A673 (cell line): Measurements from ENCODE around the gene RGS4. TPM values are rescaled to one million over a fixed set of nuclear protein-coding genes. Genes with fewer than 3 reads are reported as not detected.

ENCODE experiments used
- Bru-seq: library from RNA; stranded (reverse); fragments of 400-500 nt; gene quantifications from one replicate; lab custom pipeline; 2021; lab: Mats Ljungman, UMichigan
- BruChase-seq, 2 experiments: library from RNA; stranded (reverse); fragments of 400-500 nt; gene quantifications; one replicate each; lab custom pipeline; 2021; lab: Mats Ljungman, UMichigan
- BruUV-seq: library from RNA; stranded (reverse); fragments of 400-500 nt; replicated peaks from 2 replicates; lab custom pipeline; 2021; lab: Mats Ljungman, UMichigan
- CTCF ChIA-PET: fragments of 300-600 bp; sonication (Branson Sonifier 250); formaldehyde crosslinking; loops from one replicate; lab custom pipeline; 2022; ENCODE audit warnings: antibody characterized with exemption; lab: Charles Lee
- POLR2A ChIA-PET: fragments of 300-600 bp; sonication (Branson Sonifier 250); formaldehyde crosslinking; loops from one replicate; lab custom pipeline; 2022; ENCODE audit warnings: antibody characterized with exemption; ENCODE audit not compliant: low non-redundant PET; lab: Charles Lee
- DNase-seq: peaks from one replicate; pipeline ENCODE4 v3.0.0-alpha.2; 2015; ENCODE audit warnings: low spot score
- H3K27ac ChIP-seq: fragments of 200-600 bp; sonication (generic); 2 replicates; pipeline ENCODE4 v1.5.1; 2016; ENCODE audit warnings: mixed run types, low read depth, mild to moderate bottlenecking, mixed read lengths, antibody characterized with exemption, low read length; ENCODE audit not compliant: poor library complexity, severe bottlenecking
- H3K27me3 ChIP-seq: fragments of 200-600 bp; sonication (generic); replicated peaks from 2 replicates; pipeline ENCODE4 v1.6.1; 2017; ENCODE audit warnings: mixed run types, low read depth, mild to moderate bottlenecking, mixed read lengths, antibody characterized with exemption, low read length; ENCODE audit not compliant: insufficient read depth, poor library complexity
- H3K36me3 ChIP-seq: fragments of 200-600 bp; sonication (generic); 2 replicates; pipeline ENCODE4 v1.6.1; 2016; ENCODE audit warnings: mixed run types, mild to moderate bottlenecking, mixed read lengths, antibody characterized with exemption, low read length; ENCODE audit not compliant: insufficient read depth, poor library complexity, severe bottlenecking
- H3K4me1 ChIP-seq: fragments of 200-600 bp; sonication (generic); 2 replicates; pipeline ENCODE4 v1.6.1; 2017; ENCODE audit warnings: mixed run types, mild to moderate bottlenecking, mixed read lengths, antibody characterized with exemption, low read length; ENCODE audit not compliant: insufficient read depth, poor library complexity, severe bottlenecking
- H3K4me3 ChIP-seq: fragments of 200-600 bp; sonication (generic); 2 replicates; pipeline ENCODE4 v1.5.1; 2016; ENCODE audit warnings: low read depth, mixed run types, mild to moderate bottlenecking, mixed read lengths, low read length; ENCODE audit not compliant: poor library complexity, severe bottlenecking
- H3K9me3 ChIP-seq: fragments of 200-600 bp; sonication (generic); 2 replicates; pipeline ENCODE4 v1.6.1; 2016; ENCODE audit warnings: mixed run types, low read depth, mild to moderate bottlenecking, mixed read lengths, antibody characterized with exemption, low read length; ENCODE audit not compliant: poor library complexity, severe bottlenecking
- EZH2 ChIP-seq: fragments of 200-600 bp; sonication (generic); IDR thresholded peaks from 2 replicates; pipeline ENCODE4 v1.6.1; 2017; ENCODE audit warnings: borderline replicate concordance, low read depth, mild to moderate bottlenecking, mixed read lengths, antibody characterized with exemption, low read length; ENCODE audit not compliant: poor library complexity, severe bottlenecking
- intact Hi-C: fragments of 100-400 bp; cut with micrococcal nuclease; formaldehyde crosslinking; loops from one replicate; pipeline ENCODE4 v1.10.0; 2022; ENCODE audit not compliant: unreplicated experiment
- long read RNA-seq: library from polyadenylated mRNA; stranded (forward); transcript quantifications from one replicate; pipeline ENCODE4 v2.0.0, GENCODE V29; 2022
- total RNA-seq: library from RNA; stranded (reverse); gene quantifications from 2 replicates; pipeline ENCODE4 v1.2.3, GENCODE V29; 2021
- TF ChIP-seq, protein P1 (sequence below): fragments of 300-800, 200-600 bp; sonication (generic); conservative IDR thresholded peaks from 2 replicates; pipeline ENCODE4 v1.5.1; 2017; ENCODE audit warnings: low read depth, mild to moderate bottlenecking, antibody characterized with exemption, low read length, moderate library complexity, mixed read lengths

The RGS4 gene
- total RNA-seq (23.8 and 24.2 TPM in 2 replicates), Bru-seq, nascent RNA (percentile 68 among the genes with signal in this experiment), BruChase-seq, experiment 1, labeled RNA remaining after a 2-hour chase (percentile 88 among the genes with signal in this experiment), BruChase-seq, experiment 2, labeled RNA remaining after a 6-hour chase (percentile 58 among the genes with signal in this experiment)
- long read RNA-seq, transcript RGS4-203 (5 exons, 3,200 nt), result major isoform, 20 of 25 reads
- long read RNA-seq, partial matches to known transcripts, result 0 of 25 reads
- long read RNA-seq, other reads (novel, unspliced or antisense), result 4 of 25 reads

DNA sequence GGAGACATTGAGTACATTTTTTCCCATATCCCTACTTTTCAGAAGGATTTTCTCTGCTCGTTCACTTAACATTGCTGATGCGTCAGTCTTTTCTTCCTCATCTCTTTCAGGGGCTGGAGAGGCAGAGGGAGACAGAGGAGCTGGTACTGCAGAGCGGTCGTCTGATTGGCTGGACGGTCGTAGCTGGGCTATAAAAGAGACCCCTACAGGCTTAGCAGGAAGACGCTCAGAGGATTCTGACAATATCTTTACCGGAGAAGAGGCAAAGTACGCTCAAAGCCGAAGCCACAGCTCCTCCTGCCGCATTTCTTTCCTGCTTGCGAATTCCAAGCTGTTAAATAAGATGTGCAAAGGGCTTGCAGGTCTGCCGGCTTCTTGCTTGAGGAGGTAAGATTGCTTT, at the start of gene RGS4:
RGS4 (plus strand) TSS at position 220 of the 400 bp plus-strand sequence; CDS start at position 344, 124 bp downstream.
- POLR2A ChIA-PET, result interaction anchor here (0.7 kb wide), 1 partner anchor 22 kb away, joined by 4 read pairs; no protein-coding TSS in a partner anchor
- Histone ChIP-seq H3K4me3 (peak within 1 kb of the TSS; percentile 40), H3K9me3 (no peaks in the 10 kb centered on the region), H3K4me1 (peaks cover 33% of the 10 kb centered on the region), H3K27me3 (no peaks in the 10 kb centered on the region), H3K27ac (no peak within 1 kb of the TSS), H3K36me3 (peaks cover 15% of the 10 kb centered on the region)
- no TSS peak for BruUV-seq
- intact Hi-C loops, result loop anchor here (1.0 to 5.0 kb wide), 3 partner anchors 87 to 214 kb away; no protein-coding TSS in a partner anchor
- TF ChIP-seq EZH2, result no peak
- TF ChIP-seq, protein P1, sequence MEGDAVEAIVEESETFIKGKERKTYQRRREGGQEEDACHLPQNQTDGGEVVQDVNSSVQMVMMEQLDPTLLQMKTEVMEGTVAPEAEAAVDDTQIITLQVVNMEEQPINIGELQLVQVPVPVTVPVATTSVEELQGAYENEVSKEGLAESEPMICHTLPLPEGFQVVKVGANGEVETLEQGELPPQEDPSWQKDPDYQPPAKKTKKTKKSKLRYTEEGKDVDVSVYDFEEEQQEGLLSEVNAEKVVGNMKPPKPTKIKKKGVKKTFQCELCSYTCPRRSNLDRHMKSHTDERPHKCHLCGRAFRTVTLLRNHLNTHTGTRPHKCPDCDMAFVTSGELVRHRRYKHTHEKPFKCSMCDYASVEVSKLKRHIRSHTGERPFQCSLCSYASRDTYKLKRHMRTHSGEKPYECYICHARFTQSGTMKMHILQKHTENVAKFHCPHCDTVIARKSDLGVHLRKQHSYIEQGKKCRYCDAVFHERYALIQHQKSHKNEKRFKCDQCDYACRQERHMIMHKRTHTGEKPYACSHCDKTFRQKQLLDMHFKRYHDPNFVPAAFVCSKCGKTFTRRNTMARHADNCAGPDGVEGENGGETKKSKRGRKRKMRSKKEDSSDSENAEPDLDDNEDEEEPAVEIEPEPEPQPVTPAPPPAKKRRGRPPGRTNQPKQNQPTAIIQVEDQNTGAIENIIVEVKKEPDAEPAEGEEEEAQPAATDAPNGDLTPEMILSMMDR, result peak; percentile 79
- DNase-seq, result peak; percentile 97
- CTCF ChIA-PET, result interaction anchor here (0.7 to 4.0 kb wide), 12 partner anchors 13 to 247 kb away, joined by 3 to 32 read pairs (median 4); no protein-coding TSS in a partner anchor

DNA sequence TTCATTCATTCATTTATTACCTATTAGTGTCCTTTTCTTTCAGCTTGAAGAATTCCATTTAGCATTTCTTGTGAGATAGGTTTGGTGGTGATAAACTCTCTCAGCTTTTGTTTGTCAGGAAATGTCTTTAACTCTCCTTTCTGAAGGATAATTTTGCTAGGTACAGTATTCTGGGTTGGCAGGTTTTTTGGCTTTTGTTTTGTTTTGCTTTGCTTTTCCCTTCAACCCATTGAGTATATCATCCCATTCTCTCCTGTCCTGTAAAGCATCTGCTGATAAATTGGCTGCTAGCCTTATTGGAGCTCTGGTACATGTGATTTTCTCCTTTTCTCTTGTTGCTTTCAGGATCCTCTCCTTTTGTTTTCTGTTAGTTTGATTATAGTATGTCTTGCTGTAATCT, 47.0 kb upstream of the RGS4 start:
- H3K27ac ChIP-seq, result no peak overlapping the region
- no peaks in the 10 kb centered on the region for H3K4me1 ChIP-seq
- TF ChIP-seq, protein P1, result no peak
- TF ChIP-seq EZH2, result no peak
- H3K9me3 ChIP-seq, result peaks cover 15% of the 10 kb centered on the region
- DNase-seq, result no peak
- ChIA-PET CTCF (no interaction called here), POLR2A (no interaction called here)
- H3K36me3 ChIP-seq, result no peaks in the 10 kb centered on the region
- no peaks in the 10 kb centered on the region for H3K27me3 ChIP-seq
- intact Hi-C loops, result no loop called here
- H3K4me3 ChIP-seq, result no peak overlapping the region
- BruUV-seq, result no TSS peak

DNA sequence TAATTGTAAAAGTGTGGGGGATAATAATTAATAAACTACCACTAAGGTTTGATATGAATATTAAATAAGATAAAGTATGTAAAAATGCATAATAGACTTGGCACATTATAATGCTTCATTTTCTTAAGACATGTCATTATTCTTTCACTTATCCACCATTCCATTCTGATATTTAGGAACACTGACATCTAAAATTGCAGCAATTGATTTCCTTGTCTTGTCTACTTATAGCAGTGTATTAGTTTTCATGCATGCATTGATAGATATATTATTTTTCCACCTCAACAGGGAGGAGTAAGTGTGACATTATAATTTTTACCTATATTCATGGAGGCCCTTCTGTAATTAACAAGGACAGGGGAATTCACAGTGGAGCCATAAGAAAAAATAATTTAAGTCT, 41.6 kb upstream of the RGS4 start:
- Histone ChIP-seq H3K27ac (no peak overlapping the region), H3K9me3 (peaks cover 7% of the 10 kb centered on the region), H3K36me3 (no peaks in the 10 kb centered on the region), H3K4me1 (no peaks in the 10 kb centered on the region), H3K4me3 (no peak overlapping the region), H3K27me3 (no peaks in the 10 kb centered on the region)
- DNase-seq, result no peak
- POLR2A ChIA-PET, result interaction anchor here (0.6 kb wide), 1 partner anchor 17 kb away, joined by 3 read pairs; no protein-coding TSS in a partner anchor
- intact Hi-C loops, result no loop called here
- TF ChIP-seq EZH2, result no peak
- TF ChIP-seq, protein P1, result no peak
- CTCF ChIA-PET, result no interaction called here
- BruUV-seq, result no TSS peak
